AG10803 (cell line): ENCODE data around the gene KRT81.
"Not testable (repeated sequence)": the region's sequence is repeated elsewhere in the genome, so short reads cannot be mapped to it uniquely, and the experiment has no call there.

ENCODE experiments used
- DNase-seq: peaks from one replicate; pipeline ENCODE4 v3.0.0; 2010; ENCODE audit warnings: low read depth
- H3K4me3 ChIP-seq: 2 replicates; pipeline ENCODE4 v1.5.1; 2011; ENCODE audit warnings: mild to moderate bottlenecking, low read length, control low read depth
- TF ChIP-seq, protein P1 (sequence below): conservative IDR thresholded peaks from 2 replicates; pipeline ENCODE4 v1.5.1; 2011; ENCODE audit warnings: mild to moderate bottlenecking, low read length, control low read depth, inconsistent platforms

Gene KRT81

GRCh38 chr12:52295663-52296062 lies 4.3 kb upstream of the KRT81 start:
- peak; percentile 40 for DNase-seq
- TF ChIP-seq, protein P1, sequence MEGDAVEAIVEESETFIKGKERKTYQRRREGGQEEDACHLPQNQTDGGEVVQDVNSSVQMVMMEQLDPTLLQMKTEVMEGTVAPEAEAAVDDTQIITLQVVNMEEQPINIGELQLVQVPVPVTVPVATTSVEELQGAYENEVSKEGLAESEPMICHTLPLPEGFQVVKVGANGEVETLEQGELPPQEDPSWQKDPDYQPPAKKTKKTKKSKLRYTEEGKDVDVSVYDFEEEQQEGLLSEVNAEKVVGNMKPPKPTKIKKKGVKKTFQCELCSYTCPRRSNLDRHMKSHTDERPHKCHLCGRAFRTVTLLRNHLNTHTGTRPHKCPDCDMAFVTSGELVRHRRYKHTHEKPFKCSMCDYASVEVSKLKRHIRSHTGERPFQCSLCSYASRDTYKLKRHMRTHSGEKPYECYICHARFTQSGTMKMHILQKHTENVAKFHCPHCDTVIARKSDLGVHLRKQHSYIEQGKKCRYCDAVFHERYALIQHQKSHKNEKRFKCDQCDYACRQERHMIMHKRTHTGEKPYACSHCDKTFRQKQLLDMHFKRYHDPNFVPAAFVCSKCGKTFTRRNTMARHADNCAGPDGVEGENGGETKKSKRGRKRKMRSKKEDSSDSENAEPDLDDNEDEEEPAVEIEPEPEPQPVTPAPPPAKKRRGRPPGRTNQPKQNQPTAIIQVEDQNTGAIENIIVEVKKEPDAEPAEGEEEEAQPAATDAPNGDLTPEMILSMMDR: no peak
- no peak overlapping the region for H3K4me3 ChIP-seq

GRCh38 chr12:52294803-52295202 lies 3.5 kb upstream of the KRT81 start:
- H3K4me3 ChIP-seq: no peak overlapping the region
- DNase-seq: no peak
- TF ChIP-seq, protein P1: no peak

DNA sequence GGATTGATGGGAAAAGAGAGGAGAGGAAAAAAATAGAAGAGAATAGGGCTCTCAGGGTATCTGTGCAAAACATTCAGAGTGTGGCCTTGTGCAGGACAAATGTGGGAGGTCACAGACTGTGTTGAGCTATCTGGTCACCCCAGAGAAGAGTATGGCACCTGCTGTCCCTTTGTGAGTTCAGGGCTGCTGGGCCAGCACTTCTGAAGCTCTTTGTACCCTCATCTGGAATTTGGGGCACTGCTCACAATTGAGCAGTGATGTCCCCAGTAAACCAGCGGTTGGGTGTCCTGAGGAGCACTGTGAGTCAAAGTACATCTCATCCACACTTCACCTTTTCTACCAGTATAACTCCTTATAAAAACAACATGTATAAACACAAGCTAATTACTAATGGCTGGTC lies 2.6 kb upstream of the KRT81 start:
- no peak overlapping the region for H3K4me3 ChIP-seq
- TF ChIP-seq, protein P1: no peak
- no peak for DNase-seq

GRCh38 chr12:52290483-52291134 lies 725 bp downstream of the KRT81 start:
- DNase-seq, H3K4me3 ChIP-seq: not testable (repeated sequence)

GRCh38 chr12:52287816-52288805 lies 3.2 kb downstream of the KRT81 start:
- not testable (repeated sequence) for H3K4me3 ChIP-seq, DNase-seq

DNA sequence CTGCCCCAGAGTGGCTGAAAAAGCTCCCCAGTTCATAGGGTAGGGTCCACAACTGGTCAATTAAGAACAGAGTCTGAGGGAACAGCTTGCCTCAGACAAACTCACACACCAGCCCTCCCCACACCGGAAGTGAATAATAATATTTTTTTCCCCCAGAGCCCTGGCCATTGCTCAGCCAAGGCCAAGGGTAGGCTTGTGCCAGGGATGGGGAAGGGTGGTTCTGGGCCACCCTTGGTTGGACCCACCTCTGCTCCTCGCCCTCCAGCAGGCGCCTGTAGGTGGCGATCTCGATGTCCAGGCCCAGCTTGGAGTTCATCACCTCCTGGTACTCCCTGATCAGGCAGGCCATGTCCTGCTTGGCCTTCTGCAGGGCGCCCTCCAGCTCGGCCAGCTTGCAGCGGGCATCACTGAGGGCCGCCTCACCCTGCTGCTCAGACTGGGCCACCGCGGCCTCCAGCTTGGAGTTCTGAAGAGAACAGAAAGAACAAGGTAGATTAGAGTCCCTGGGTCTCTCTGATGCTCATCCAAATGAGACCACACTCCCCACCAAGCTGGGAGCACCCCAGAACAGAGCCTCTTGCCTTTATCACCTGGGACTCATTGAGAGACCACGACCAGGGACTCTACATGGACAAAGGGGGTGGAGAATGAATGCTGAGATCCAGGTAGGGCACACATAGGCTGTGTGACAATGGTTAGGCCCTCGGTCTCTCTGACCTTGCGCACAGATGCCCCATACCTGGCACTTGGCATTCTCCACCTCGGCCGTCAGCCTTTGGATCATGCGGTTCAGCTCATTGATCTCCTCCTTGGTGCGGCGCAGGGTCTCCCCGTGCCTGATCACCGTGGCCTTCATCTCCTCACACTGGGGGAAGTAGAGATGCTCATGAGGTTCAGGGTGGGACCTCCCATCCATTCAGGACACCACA lies 4.2 kb downstream of the KRT81 start:
- not testable (repeated sequence) for H3K4me3 ChIP-seq, DNase-seq

DNA sequence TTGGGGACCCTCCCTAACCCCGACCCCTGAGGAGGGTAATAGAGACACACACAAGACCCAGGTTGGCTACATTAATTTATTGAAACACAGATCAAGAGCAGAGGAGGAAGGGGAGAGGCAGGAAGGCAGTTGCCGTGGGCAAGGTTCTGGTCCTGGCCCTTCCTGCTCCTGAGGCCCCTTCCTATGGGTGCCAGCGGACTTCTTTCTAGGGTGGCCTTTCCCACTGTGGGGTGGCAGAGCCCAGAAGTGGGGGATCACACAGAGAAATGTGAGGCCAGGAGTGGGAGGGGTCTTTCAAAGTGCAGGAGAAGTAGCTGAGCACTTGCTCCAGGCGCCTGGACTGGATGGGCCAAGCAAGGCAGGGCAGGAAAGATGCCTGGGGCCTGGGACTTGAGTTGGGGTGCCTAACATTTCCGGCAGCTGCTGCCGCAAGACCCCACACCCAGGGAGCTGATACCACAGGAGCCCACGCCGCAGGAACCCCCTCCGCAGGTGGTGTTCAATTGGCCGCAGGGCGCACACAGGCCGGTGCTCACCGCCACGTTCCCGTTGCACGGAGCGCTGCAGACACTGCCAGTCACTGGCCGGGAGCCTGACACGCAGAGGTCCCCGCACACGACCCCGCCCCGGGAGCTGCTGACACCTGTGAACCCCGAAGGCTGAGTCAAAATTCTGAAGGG lies 5.3 kb downstream of the KRT81 start:
- DNase-seq: no peak
- TF ChIP-seq, protein P1: no peak
- H3K4me3 ChIP-seq: no peak overlapping the region
